AG04450 (cell line): ENCODE results near the gene COG8. TPM values are rescaled to one million over a fixed set of nuclear protein-coding genes. Genes with fewer than 3 reads are reported as not detected.
"Not testable (repeated sequence)": the region's sequence is repeated elsewhere in the genome, so short reads cannot be mapped to it uniquely, and the experiment has no call there.

Source experiments
- CTCF ChIA-PET: fragments of 300-600, 350-600 bp; formaldehyde crosslinking; extraction: SDS; loops from one replicate; lab custom pipeline; 2022; ENCODE audit warnings: antibody characterized with exemption, inconsistent platforms; lab: Charles Lee
- POLR2A ChIA-PET: fragments of 350-600 bp; formaldehyde crosslinking; extraction: SDS; loops from one replicate; lab custom pipeline; 2021; ENCODE audit warnings: antibody characterized with exemption, inconsistent platforms; lab: Yijun Ruan, JAX
- DNase-seq: peaks from one replicate; pipeline ENCODE4 v3.0.0-alpha.2; 2011; ENCODE audit warnings: low read depth, low spot score
- H3K27ac ChIP-seq: one replicate; pipeline ENCODE4 v1.5.1; 2012; ENCODE audit warnings: low read depth, low read length, control low read depth
- H3K27me3 ChIP-seq: one replicate; pipeline ENCODE4 v1.6.0; 2012; ENCODE audit warnings: low read length; ENCODE audit not compliant: control insufficient read depth, insufficient read depth
- H3K4me3 ChIP-seq: 2 replicates; pipeline ENCODE4 v1.5.1; 2011; ENCODE audit warnings: mild to moderate bottlenecking, low read depth, low read length, control low read depth
- H3K9me3 ChIP-seq: 2 replicates; pipeline ENCODE4 v1.5.1; 2012; ENCODE audit warnings: low read length; ENCODE audit not compliant: control insufficient read depth, insufficient read depth
- polyA plus RNA-seq: library from polyadenylated mRNA; depleted of rRNA; stranded (reverse); fragments of >200 nt; gene quantifications from 2 replicates; pipeline ENCODE4 v1.2.3, GENCODE V29; 2011
- TF ChIP-seq, protein P1 (sequence below): IDR thresholded peaks from 2 replicates; pipeline ENCODE4 v1.5.1; 2011; ENCODE audit warnings: low read depth, low read length, control low read depth, inconsistent platforms

COG8 gene
- polyA plus RNA-seq, 1 experiment: 22.6 TPM

DNA sequence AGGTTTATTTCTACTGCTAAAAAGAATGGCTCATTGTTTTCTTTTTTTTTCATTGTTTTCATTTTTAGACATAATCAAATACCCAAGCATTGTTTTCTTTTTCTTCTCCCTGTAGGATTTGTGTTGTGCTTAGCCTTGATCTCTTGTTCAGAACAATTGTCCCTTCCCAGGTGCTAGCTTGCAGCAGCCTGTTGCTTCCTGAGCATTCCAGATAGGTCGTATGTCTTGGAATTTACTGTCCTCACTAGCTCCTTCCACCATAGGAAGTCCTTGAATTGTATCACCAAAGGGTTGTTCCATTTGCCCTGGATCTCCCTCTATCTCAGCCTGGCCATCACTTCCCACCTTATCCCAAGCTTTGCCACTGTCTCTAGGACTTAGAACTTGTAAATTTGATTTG lies 38.2 kb downstream of the COG8 start:
- Histone ChIP-seq H3K4me3 (no peak overlapping the region), H3K27ac (no peak overlapping the region), H3K27me3 (no peaks in the 10 kb centered on the region), H3K9me3 (no peaks in the 10 kb centered on the region)
- DNase-seq: no peak
- TF ChIP-seq, protein P1, sequence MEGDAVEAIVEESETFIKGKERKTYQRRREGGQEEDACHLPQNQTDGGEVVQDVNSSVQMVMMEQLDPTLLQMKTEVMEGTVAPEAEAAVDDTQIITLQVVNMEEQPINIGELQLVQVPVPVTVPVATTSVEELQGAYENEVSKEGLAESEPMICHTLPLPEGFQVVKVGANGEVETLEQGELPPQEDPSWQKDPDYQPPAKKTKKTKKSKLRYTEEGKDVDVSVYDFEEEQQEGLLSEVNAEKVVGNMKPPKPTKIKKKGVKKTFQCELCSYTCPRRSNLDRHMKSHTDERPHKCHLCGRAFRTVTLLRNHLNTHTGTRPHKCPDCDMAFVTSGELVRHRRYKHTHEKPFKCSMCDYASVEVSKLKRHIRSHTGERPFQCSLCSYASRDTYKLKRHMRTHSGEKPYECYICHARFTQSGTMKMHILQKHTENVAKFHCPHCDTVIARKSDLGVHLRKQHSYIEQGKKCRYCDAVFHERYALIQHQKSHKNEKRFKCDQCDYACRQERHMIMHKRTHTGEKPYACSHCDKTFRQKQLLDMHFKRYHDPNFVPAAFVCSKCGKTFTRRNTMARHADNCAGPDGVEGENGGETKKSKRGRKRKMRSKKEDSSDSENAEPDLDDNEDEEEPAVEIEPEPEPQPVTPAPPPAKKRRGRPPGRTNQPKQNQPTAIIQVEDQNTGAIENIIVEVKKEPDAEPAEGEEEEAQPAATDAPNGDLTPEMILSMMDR: no peak
- CTCF ChIA-PET: no interaction called here
- POLR2A ChIA-PET: no interaction called here

DNA sequence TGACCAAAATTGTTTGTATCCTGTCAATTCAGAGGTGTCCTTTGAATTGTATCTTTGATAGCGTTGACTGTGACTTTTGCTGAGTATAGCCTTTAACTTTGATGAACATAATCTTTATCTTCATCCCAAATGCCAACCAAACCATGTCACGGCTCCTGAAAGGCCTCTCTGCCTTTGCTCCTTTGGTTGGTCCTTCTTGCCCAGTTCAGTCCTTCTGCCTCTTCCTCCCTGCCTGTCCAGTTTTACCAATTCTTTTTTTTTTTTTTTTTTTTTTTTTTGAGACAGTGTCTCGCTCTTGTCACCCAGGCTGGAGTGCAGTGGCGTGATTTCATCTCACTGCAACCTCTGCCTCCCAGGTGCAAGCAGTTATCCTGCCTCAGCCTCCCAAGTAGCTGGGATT lies 41.1 kb downstream of the COG8 start:
- Histone ChIP-seq H3K9me3 (no peaks in the 10 kb centered on the region), H3K27me3 (no peaks in the 10 kb centered on the region), H3K4me3 (no peak overlapping the region), H3K27ac (no peak overlapping the region)
- ChIA-PET POLR2A (no interaction called here), CTCF (interaction anchor here (1.2 kb wide), 1 partner anchor 11 kb away, joined by 3 read pairs; no protein-coding TSS in a partner anchor)
- DNase-seq: no peak
- TF ChIP-seq, protein P1: no peak

DNA sequence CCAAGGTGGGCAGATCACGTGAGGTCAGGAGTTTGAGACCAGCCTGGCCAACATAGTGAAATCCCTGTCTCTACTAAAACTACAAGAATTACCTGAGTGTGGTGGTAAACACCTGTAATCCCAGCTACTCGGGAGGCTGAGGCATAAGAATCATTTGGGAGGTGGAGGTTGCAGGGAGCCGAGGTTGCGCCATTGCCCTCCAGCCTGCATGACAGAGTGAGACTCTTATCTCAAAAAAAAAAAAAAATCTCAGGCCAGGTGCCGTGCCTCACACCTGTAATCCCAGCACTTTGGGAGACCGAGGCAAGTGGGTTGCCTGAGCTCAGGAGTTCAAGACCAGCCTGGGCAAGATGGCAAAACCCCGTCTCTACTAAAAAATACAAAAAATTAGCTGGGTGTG lies 42.6 kb downstream of the COG8 start:
- not testable (repeated sequence) for H3K27ac ChIP-seq, H3K4me3 ChIP-seq, H3K9me3 ChIP-seq, DNase-seq, H3K27me3 ChIP-seq
- ChIA-PET CTCF (interaction anchor here (1.2 kb wide), 1 partner anchor 9 kb away, joined by 3 read pairs; no protein-coding TSS in a partner anchor), POLR2A (interaction anchor here (1.2 kb wide), 1 partner anchor 30 kb away, joined by 3 read pairs; no protein-coding TSS in a partner anchor)

DNA sequence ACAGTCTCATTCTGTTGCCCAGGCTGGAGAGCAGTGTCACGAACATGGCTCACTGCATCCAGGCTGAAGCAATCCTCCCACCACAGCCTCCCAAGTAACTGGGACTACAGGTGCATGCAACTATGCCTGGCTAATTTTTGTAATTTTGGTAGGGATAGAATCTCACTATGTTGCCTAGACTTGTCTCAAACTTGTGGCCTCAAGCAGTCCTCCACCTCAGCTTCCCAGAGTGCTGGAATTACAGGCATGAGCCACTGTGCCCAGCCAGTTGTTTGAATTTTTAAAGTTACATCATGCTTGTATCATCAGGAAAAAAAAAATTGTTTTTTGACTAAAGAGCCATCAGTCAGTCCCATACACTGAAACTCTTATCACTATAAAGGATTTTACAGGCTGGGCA lies 45.3 kb downstream of the COG8 start:
- no peak for DNase-seq
- Histone ChIP-seq H3K9me3 (no peaks in the 10 kb centered on the region), H3K27me3 (no peaks in the 10 kb centered on the region), H3K27ac (no peak overlapping the region), H3K4me3 (no peak overlapping the region)
- POLR2A ChIA-PET: no interaction called here
- CTCF ChIA-PET: no interaction called here
- TF ChIP-seq, protein P1: no peak

DNA sequence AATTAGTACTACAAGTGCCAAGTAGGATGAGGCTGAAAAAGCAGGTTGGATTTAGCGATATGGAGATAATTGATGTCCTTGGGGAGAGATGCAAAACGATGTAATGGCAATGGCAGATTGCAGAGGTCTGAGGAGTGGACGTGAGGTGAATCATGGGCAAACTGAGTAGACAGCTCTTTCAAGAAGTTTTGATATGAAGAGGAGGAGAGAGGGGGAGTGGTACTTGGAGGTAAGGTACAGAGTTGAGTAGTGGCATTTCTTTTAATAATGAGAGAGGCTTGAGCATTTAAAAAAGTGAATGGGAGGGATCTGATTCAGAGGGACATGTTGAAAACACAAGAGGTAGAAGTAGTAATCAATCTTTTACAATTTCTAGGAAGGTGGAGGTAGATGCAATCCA lies 46.0 kb downstream of the COG8 start:
- TF ChIP-seq, protein P1: no peak
- Histone ChIP-seq H3K27me3 (no peaks in the 10 kb centered on the region), H3K9me3 (no peaks in the 10 kb centered on the region), H3K27ac (no peak overlapping the region), H3K4me3 (no peak overlapping the region)
- ChIA-PET CTCF (no interaction called here), POLR2A (no interaction called here)
- DNase-seq: no peak

DNA sequence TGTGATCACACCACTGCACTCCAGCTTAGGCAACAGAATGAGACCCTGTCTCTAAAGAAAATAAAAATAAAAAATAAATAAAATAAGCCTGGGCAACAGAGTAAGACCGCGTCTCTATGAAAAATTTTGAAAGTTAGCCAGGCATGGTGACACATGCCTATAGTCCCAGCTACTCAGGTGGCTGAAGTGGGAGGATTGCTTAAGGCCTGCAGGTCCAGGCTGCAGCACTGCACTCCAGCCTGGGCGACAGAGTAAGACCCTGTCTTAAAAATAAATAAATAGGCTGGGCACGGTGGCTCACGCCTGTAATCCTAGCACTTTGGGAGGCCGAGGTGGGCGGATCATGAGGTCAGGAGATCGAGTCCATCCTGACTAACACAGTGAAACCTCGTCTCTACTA lies 47.7 kb downstream of the COG8 start:
- H3K27ac ChIP-seq, H3K27me3 ChIP-seq, H3K4me3 ChIP-seq, DNase-seq, POLR2A ChIA-PET, H3K9me3 ChIP-seq: not testable (repeated sequence)
- CTCF ChIA-PET: interaction anchor here (1.0 kb wide), 1 partner anchor 141 kb away, joined by 4 read pairs; no protein-coding TSS in a partner anchor
